HEK293 (cell line): Measurements from ENCODE around the gene HSF2BP.

Experiments
- CTCF ChIA-PET: fragments of 350-600 bp; formaldehyde crosslinking; extraction: SDS; loops from one replicate; lab custom pipeline; 2021; ENCODE audit warnings: antibody characterized with exemption; lab: Yijun Ruan, JAX
- POLR2A ChIA-PET: fragments of 300-600 bp; formaldehyde crosslinking; extraction: SDS; loops from one replicate; lab custom pipeline; 2020; ENCODE audit warnings: antibody characterized with exemption, inconsistent platforms; lab: Yijun Ruan, JAX
- H3K27ac ChIP-seq: fragments of 200-500 bp; sonication (Bioruptor generic); 2 replicates; pipeline ENCODE4 v1.5.1; 2014; ENCODE audit warnings: low read depth, low read length, control low read depth, inconsistent platforms; ENCODE audit errors: extremely low read depth
- H3K36me3 ChIP-seq, 2 experiments: fragments of 200-500 bp in 1 of 2; sonication (Bioruptor generic) in 1 of 2; 1 replicate in 1 of 2; 2 replicates in 1 of 2; pipeline ENCODE4 v1.5.1; 2014 to 2017; ENCODE audit warnings: inconsistent platforms in 2 of 2, low read length in 2 of 2; ENCODE audit not compliant: control insufficient read depth in 2 of 2, insufficient read depth in 1 of 2
- H3K4me1 ChIP-seq: fragments of 200-500 bp; sonication (Bioruptor generic); 2 replicates; pipeline ENCODE4 v1.5.1; 2014; ENCODE audit warnings: mild to moderate bottlenecking, low read length, inconsistent platforms; ENCODE audit not compliant: control insufficient read depth, insufficient read depth
- H3K4me3 ChIP-seq: 2 replicates; pipeline ENCODE4 v1.5.1; 2011; ENCODE audit warnings: low read depth, mild to moderate bottlenecking, control low read depth, low read length, moderate library complexity
- H3K9me3 ChIP-seq: fragments of 200-500 bp; sonication (Bioruptor generic); 2 replicates; pipeline ENCODE4 v1.5.1; 2014; ENCODE audit warnings: low read depth, low read length, inconsistent platforms; ENCODE audit not compliant: control insufficient read depth, insufficient read depth
- EGR2 ChIP-seq: fragments of 450-650 bp; formaldehyde crosslinking; IDR thresholded peaks from 2 replicates; pipeline ENCODE4 v1.5.1; 2016; ENCODE audit warnings: low read depth, missing biosample characterization, missing genetic modification characterization
- GFI1B ChIP-seq: fragments of 450-650 bp; formaldehyde crosslinking; IDR thresholded peaks from 2 replicates; pipeline ENCODE4 v1.5.1; 2016; ENCODE audit warnings: missing biosample characterization, missing genetic modification characterization
- GLIS1 ChIP-seq: fragments of 450-650 bp; formaldehyde crosslinking; IDR thresholded peaks from 2 replicates; pipeline ENCODE4 v1.5.1; 2016; ENCODE audit warnings: missing biosample characterization, missing genetic modification characterization
- GLIS2 ChIP-seq: fragments of 450-650 bp; formaldehyde crosslinking; IDR thresholded peaks from 2 replicates; pipeline ENCODE4 v1.5.1; 2016; ENCODE audit warnings: missing biosample characterization, missing genetic modification characterization
- KLF8 ChIP-seq: fragments of 450-650 bp; formaldehyde crosslinking; IDR thresholded peaks from 2 replicates; pipeline ENCODE4 v1.5.1; 2016; ENCODE audit warnings: missing biosample characterization, missing genetic modification characterization
- KLF9 ChIP-seq: fragments of 450-650 bp; formaldehyde crosslinking; IDR thresholded peaks from 2 replicates; pipeline ENCODE4 v1.5.1; 2016; ENCODE audit warnings: missing biosample characterization, missing genetic modification characterization, low read depth
- PRDM1 ChIP-seq: fragments of 450-650 bp; formaldehyde crosslinking; IDR thresholded peaks from 2 replicates; pipeline ENCODE4; 2016; ENCODE audit warnings: missing biosample characterization, missing genetic modification characterization
- SALL2 ChIP-seq: fragments of 450-650 bp; formaldehyde crosslinking; IDR thresholded peaks from 2 replicates; pipeline ENCODE4 v1.5.0; 2017; ENCODE audit warnings: missing biosample characterization, mild to moderate bottlenecking, missing genetic modification characterization, borderline replicate concordance
- SP2 ChIP-seq: fragments of 450-650 bp; formaldehyde crosslinking; IDR thresholded peaks from 2 replicates; pipeline ENCODE4 v1.5.1; 2016; ENCODE audit warnings: missing biosample characterization, missing genetic modification characterization
- ZBTB21 ChIP-seq: fragments of 450-650 bp; formaldehyde crosslinking; IDR thresholded peaks from 2 replicates; pipeline ENCODE4 v1.5.1; 2017; ENCODE audit warnings: missing biosample characterization, missing genetic modification characterization
- ZEB2 ChIP-seq: fragments of 450-650 bp; formaldehyde crosslinking; IDR thresholded peaks from 2 replicates; pipeline ENCODE4 v1.5.1; 2016; ENCODE audit warnings: missing biosample characterization, missing genetic modification characterization
- ZFHX2 ChIP-seq: fragments of 450-650 bp; formaldehyde crosslinking; conservative IDR thresholded peaks from 2 replicates; pipeline ENCODE4 v1.5.1; 2016; ENCODE audit warnings: missing biosample characterization, missing genetic modification characterization
- ZFP37 ChIP-seq: fragments of 450-650 bp; formaldehyde crosslinking; IDR thresholded peaks from 2 replicates; pipeline ENCODE4 v1.5.1; 2016; ENCODE audit warnings: missing biosample characterization, missing genetic modification characterization
- ZNF140 ChIP-seq: fragments of 450-650 bp; formaldehyde crosslinking; IDR thresholded peaks from 2 replicates; pipeline ENCODE4 v1.5.1; 2016; ENCODE audit warnings: missing biosample characterization, missing genetic modification characterization
- ZNF148 ChIP-seq: fragments of 450-650 bp; formaldehyde crosslinking; IDR thresholded peaks from 2 replicates; pipeline ENCODE4 v1.5.0; 2017; ENCODE audit warnings: missing biosample characterization, missing genetic modification characterization, borderline replicate concordance
- ZNF155 ChIP-seq: fragments of 450-650 bp; formaldehyde crosslinking; IDR thresholded peaks from 2 replicates; pipeline ENCODE4 v1.5.1; 2016; ENCODE audit warnings: missing biosample characterization, missing genetic modification characterization
- ZNF157 ChIP-seq: fragments of 450-650 bp; formaldehyde crosslinking; IDR thresholded peaks from 2 replicates; pipeline ENCODE4 v1.5.1; 2016; ENCODE audit warnings: missing biosample characterization, missing genetic modification characterization
- ZNF248 ChIP-seq: fragments of 450-650 bp; formaldehyde crosslinking; IDR thresholded peaks from 2 replicates; pipeline ENCODE4 v1.5.1; 2017; ENCODE audit warnings: missing biosample characterization, missing genetic modification characterization
- ZNF292 ChIP-seq: fragments of 450-650 bp; formaldehyde crosslinking; IDR thresholded peaks from 2 replicates; pipeline ENCODE4 v1.5.1; 2016; ENCODE audit warnings: low read depth, missing biosample characterization, missing genetic modification characterization, borderline replicate concordance
- ZNF473 ChIP-seq: fragments of 450-650 bp; formaldehyde crosslinking; IDR thresholded peaks from 2 replicates; pipeline ENCODE4 v1.5.1; 2017; ENCODE audit warnings: missing biosample characterization, missing genetic modification characterization
- ZNF48 ChIP-seq: fragments of 450-650 bp; formaldehyde crosslinking; IDR thresholded peaks from 2 replicates; pipeline ENCODE4 v1.5.1; 2016; ENCODE audit warnings: missing biosample characterization, missing genetic modification characterization
- ZNF544 ChIP-seq: fragments of 450-650 bp; formaldehyde crosslinking; IDR thresholded peaks from 2 replicates; pipeline ENCODE4 v1.5.0; 2017; ENCODE audit warnings: missing biosample characterization, missing genetic modification characterization
- ZNF629 ChIP-seq: fragments of 450-650 bp; formaldehyde crosslinking; IDR thresholded peaks from 2 replicates; pipeline ENCODE4 v1.5.1; 2017; ENCODE audit warnings: missing biosample characterization, missing genetic modification characterization
- ZNF670 ChIP-seq: fragments of 450-650 bp; formaldehyde crosslinking; IDR thresholded peaks from 2 replicates; pipeline ENCODE4 v1.5.1; 2016; ENCODE audit warnings: missing biosample characterization, missing genetic modification characterization, low read depth
- ZNF707 ChIP-seq: fragments of 450-650 bp; formaldehyde crosslinking; IDR thresholded peaks from 2 replicates; pipeline ENCODE4 v1.5.1; 2016; ENCODE audit warnings: missing biosample characterization, missing genetic modification characterization
- ZNF747 ChIP-seq: fragments of 450-650 bp; formaldehyde crosslinking; IDR thresholded peaks from 2 replicates; pipeline ENCODE4 v1.5.1; 2016; ENCODE audit warnings: missing biosample characterization, missing genetic modification characterization
- TF ChIP-seq, protein P1 (sequence below): fragments of 450-650 bp; formaldehyde crosslinking; IDR thresholded peaks from 2 replicates; pipeline ENCODE4 v1.5.1; 2017; ENCODE audit warnings: missing biosample characterization, missing genetic modification characterization

HSF2BP gene

GRCh38 chr21:43608664-43609063 is 50.6 kb downstream of the HSF2BP start:
- Histone ChIP-seq H3K36me3 (no peaks in the 10 kb centered on the region), H3K4me1 (peaks cover 18% of the 10 kb centered on the region), H3K27ac (no peak overlapping the region), H3K9me3 (no peaks in the 10 kb centered on the region), H3K4me3 (no peak overlapping the region)
- ChIA-PET CTCF (no interaction called here), POLR2A (interaction anchor here (1.1 kb wide), 1 partner anchor 634 kb away, joined by 3 read pairs; the partner anchor contains the start of gene PKNOX1)
- TF ChIP-seq GLIS1 (peak; percentile 37), ZNF248 (tag by site-specific recombination) (no peak), ZNF629 (tag by site-specific recombination) (peak; percentile 56; the same call in 1 of the 2 replicates), ZBTB21 (peak; percentile 47; the same call in 1 of the 2 replicates)

DNA sequence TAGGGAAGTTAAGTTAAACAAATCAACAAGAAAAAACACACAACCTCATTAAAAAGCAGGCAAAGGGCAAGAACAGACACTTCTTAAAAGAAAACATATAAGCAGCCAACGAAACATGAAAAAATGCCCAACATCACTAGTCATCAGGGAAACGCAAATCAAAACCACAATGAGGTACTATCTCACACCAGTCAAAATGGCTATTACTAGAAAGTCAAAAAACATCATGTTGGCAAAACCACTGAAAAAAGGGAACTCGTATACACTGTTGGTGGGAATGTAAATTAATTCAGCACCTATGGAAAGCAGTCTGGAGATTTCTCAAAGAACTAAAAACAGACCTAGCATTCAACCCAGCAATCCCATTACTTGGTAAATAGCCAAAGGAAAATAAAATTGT is 51.1 kb downstream of the HSF2BP start:
- Histone ChIP-seq H3K4me3 (no peak overlapping the region), H3K9me3 (no peaks in the 10 kb centered on the region), H3K4me1 (peaks cover 18% of the 10 kb centered on the region), H3K27ac (no peak overlapping the region), H3K36me3 (no peaks in the 10 kb centered on the region)
- POLR2A ChIA-PET: no interaction called here
- CTCF ChIA-PET: interaction anchor here (1.1 kb wide), 1 partner anchor 9 kb away, joined by 3 read pairs; no protein-coding TSS in a partner anchor
- TF ChIP-seq ZNF707 (peak; percentile 15; the same call in 1 of the 2 replicates), GLIS2 (no peak)
- TF ChIP-seq, protein P1, sequence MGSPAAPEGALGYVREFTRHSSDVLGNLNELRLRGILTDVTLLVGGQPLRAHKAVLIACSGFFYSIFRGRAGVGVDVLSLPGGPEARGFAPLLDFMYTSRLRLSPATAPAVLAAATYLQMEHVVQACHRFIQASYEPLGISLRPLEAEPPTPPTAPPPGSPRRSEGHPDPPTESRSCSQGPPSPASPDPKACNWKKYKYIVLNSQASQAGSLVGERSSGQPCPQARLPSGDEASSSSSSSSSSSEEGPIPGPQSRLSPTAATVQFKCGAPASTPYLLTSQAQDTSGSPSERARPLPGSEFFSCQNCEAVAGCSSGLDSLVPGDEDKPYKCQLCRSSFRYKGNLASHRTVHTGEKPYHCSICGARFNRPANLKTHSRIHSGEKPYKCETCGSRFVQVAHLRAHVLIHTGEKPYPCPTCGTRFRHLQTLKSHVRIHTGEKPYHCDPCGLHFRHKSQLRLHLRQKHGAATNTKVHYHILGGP (tag by site-specific recombination): peak; percentile 84

GRCh38 chr21:43605320-43606215 is 53.7 kb downstream of the HSF2BP start:
- H3K27ac ChIP-seq: no peak overlapping the region
- H3K36me3 ChIP-seq: no peaks in the 10 kb centered on the region
- ChIA-PET CTCF (no interaction called here), POLR2A (no interaction called here)
- no peak overlapping the region for H3K4me3 ChIP-seq
- peaks cover 14% of the 10 kb centered on the region for H3K4me1 ChIP-seq
- H3K9me3 ChIP-seq: no peaks in the 10 kb centered on the region
- no peak for TF ChIP-seq SP2 (tag by site-specific recombination)
- TF ChIP-seq GFI1B (tag by site-specific recombination): no peak
- TF ChIP-seq ZNF473 (tag by site-specific recombination): 0 out of 2 replicates have a peak, but pooled peaks have one; percentile 25
- TF ChIP-seq ZNF148: 0 out of 2 replicates have a peak, but pooled peaks have one; percentile 59
- TF ChIP-seq ZFHX2 (tag by site-specific recombination): peak; percentile 99
- TF ChIP-seq ZNF670 (tag by site-specific recombination): peak; percentile 35; the same call in 1 of the 2 replicates
- peak; percentile 24; the same call in 1 of the 2 replicates for TF ChIP-seq ZNF544 (tag by site-specific recombination)
- peak; percentile 35; the same call in 1 of the 2 replicates for TF ChIP-seq ZNF48 (tag by site-specific recombination)
- TF ChIP-seq ZNF747 (tag by site-specific recombination): no peak
- TF ChIP-seq PRDM1 (tag by site-specific recombination): no peak
- TF ChIP-seq KLF9 (tag by site-specific recombination): peak; percentile 94
- TF ChIP-seq ZNF292 (tag by site-specific recombination): peak; percentile 26; the same call in 1 of the 2 replicates
- TF ChIP-seq KLF8 (tag by site-specific recombination): peak; percentile 31; the same call in 1 of the 2 replicates
- peak; percentile 24; the same call in 1 of the 2 replicates for TF ChIP-seq ZNF140 (tag by site-specific recombination)
- TF ChIP-seq ZEB2 (tag by site-specific recombination): no peak
- TF ChIP-seq ZFP37 (tag by site-specific recombination): no peak
- peak; percentile 100 for TF ChIP-seq EGR2 (tag by site-specific recombination)
- TF ChIP-seq SALL2: peak; percentile 11; the same call in 1 of the 2 replicates
- TF ChIP-seq ZNF157 (tag by site-specific recombination): no peak; the same call in 1 of the 2 replicates
- 0 out of 2 replicates have a peak, but pooled peaks have one; percentile 5 for TF ChIP-seq ZNF155 (tag by site-specific recombination)
